Uterus (tissue), 2 donors: ENCODE data around the gene FOXI1.

ENCODE experiments used
- CTCF ChIP-seq, 4 experiments: fragments of 200-600 bp in 2 of 4; fragments of 450-650 bp in 2 of 4; sonication (generic) in 2 of 4; IDR thresholded peaks; one replicate each; pipeline ENCODE4 v1.5.1; 2016 to 2019; ENCODE audit warnings: antibody characterized with exemption in 4 of 4, mild to moderate bottlenecking in 2 of 4, moderate library complexity in 1 of 4
- POLR2A ChIP-seq, 2 donors: fragments of 450-650 bp; IDR thresholded peaks; one replicate each; pipeline ENCODE4 v1.6.1; 2016; ENCODE audit warnings: antibody characterized with exemption in 2 of 2, mild to moderate bottlenecking in 1 of 2, moderate library complexity in 1 of 2

GRCh38 chr5:170126061-170126460, 20.4 kb downstream of the FOXI1 start:
- TF ChIP-seq CTCF (IDR thresholded peaks at IDR 0.05) (no peak), POLR2A (IDR thresholded peaks at IDR 0.05) (no peak)
